OCI-LY3 (cell line): ENCODE results near the gene EVI5L.

Experiments
- H2AFZ ChIP-seq: fragments of 200-600, 300-600 bp; shearing (Covaris generic); 2 replicates; pipeline ENCODE4 v1.6.0; 2014; ENCODE audit warnings: antibody characterized with exemption, low read depth, low read length
- H3K27ac ChIP-seq: fragments of 200-600, 300-600 bp; sonication (generic); 2 replicates; pipeline ENCODE4 v1.5.1; 2014; ENCODE audit warnings: mild to moderate bottlenecking, low read length, moderate library complexity, mixed read lengths
- H3K27me3 ChIP-seq: fragments of 200-600, 300-600 bp; sonication (generic); 2 replicates; pipeline ENCODE4 v1.6.1; 2014; ENCODE audit warnings: low read depth, low read length, mixed read lengths
- H3K36me3 ChIP-seq: fragments of 200-600, 300-600 bp; sonication (generic); replicated peaks from 2 replicates; pipeline ENCODE3; 2014; ENCODE audit warnings: low read depth, low read length, mixed read lengths
- H3K4me1 ChIP-seq: fragments of 300-600, 200-600 bp; sonication (generic); 2 replicates; pipeline ENCODE4 v1.6.1; 2014; ENCODE audit warnings: low read length, mixed read lengths
- H3K4me2 ChIP-seq: fragments of 200-600, 300-600 bp; sonication (generic); 2 replicates; pipeline ENCODE4 v1.6.1; 2014; ENCODE audit warnings: low read length, mixed read lengths
- H3K4me3 ChIP-seq: fragments of 300-600, 200-600 bp; sonication (generic); 2 replicates; pipeline ENCODE4 v1.5.1; 2014; ENCODE audit warnings: antibody characterized with exemption, mild to moderate bottlenecking, low read length, moderate library complexity
- H3K79me2 ChIP-seq: fragments of 300-600, 200-600 bp; shearing (Covaris generic); 2 replicates; pipeline ENCODE4 v1.6.1; 2014; ENCODE audit warnings: mild to moderate bottlenecking, low read length, mixed read lengths
- H3K9ac ChIP-seq: fragments of 300-600, 200-600 bp; shearing (Covaris generic); 2 replicates; pipeline ENCODE4 v1.6.0; 2014; ENCODE audit warnings: mild to moderate bottlenecking, low read length, moderate library complexity
- H3K9me3 ChIP-seq: fragments of 200-600, 300-600 bp; shearing (Covaris generic); 2 replicates; pipeline ENCODE4 v1.6.1; 2014; ENCODE audit warnings: low read length, mixed read lengths; ENCODE audit not compliant: insufficient read depth
- H4K20me1 ChIP-seq: fragments of 200-600, 300-600 bp; sonication (generic); 2 replicates; pipeline ENCODE4 v1.6.1; 2016; ENCODE audit warnings: low read length, mixed read lengths; ENCODE audit not compliant: insufficient read depth
- EZH2phosphoT487 ChIP-seq: fragments of 200-600 bp; shearing (Covaris generic); IDR thresholded peaks from 2 replicates; pipeline ENCODE4 v1.6.1; 2018; ENCODE audit warnings: antibody characterized with exemption, mixed run types, low read depth
- TF ChIP-seq, protein P1 (sequence below): fragments of 200-600, 300-600 bp; sonication (generic); IDR thresholded peaks from 2 replicates; pipeline ENCODE4 v1.5.1; 2014; ENCODE audit warnings: antibody characterized with exemption, low read length, low read depth

The EVI5L gene

DNA sequence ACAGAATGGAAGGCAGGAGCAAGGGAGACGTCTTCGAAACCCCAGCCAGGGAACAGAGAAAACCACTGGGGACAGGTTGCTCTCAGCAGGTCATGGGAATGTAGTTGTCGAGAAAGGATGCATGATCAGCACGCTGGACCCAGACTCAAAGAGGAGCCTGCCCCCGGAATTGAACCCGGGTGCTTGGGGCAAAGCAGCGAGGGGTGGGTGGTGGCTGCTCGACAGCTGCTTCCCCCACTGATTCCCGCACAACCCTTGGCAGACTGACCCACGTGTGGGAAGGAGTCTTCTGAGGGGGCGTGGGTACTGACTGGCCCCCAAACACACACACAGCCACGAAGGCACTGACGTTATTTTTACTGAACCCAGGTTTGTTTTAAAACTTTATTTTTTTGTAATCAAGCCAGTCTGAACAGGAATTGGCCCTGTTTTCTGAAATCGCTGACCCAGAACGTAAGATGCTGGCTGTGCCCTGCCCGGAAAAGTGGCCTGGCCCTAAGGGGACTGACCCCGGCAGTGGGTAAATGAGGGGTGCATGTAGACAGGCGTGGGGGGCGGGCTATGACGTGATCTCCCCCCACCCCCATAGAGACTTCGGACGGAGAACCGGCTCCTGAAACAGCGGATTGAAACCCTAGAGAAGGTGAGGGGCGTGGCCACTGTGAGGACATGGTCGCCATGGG lies 25.5 kb downstream of the EVI5L start:
- Histone ChIP-seq H3K9ac (no peak overlapping the region), H3K36me3 (no peaks in the 10 kb centered on the region), H3K9me3 (no peaks in the 10 kb centered on the region), H4K20me1 (no peaks in the 10 kb centered on the region), H3K27me3 (peaks cover 11% of the 10 kb centered on the region; the same call in 1 of the 2 replicates), H3K79me2 (no peaks in the 10 kb centered on the region), H3K4me1 (peaks cover 5% of the 10 kb centered on the region; the same call in 1 of the 2 replicates), H3K27ac (no peak overlapping the region), H3K4me3 (no peak overlapping the region), H2AFZ (no peak overlapping the region), H3K4me2 (no peak overlapping the region)
- no peak for TF ChIP-seq EZH2phosphoT487
- TF ChIP-seq, protein P1, sequence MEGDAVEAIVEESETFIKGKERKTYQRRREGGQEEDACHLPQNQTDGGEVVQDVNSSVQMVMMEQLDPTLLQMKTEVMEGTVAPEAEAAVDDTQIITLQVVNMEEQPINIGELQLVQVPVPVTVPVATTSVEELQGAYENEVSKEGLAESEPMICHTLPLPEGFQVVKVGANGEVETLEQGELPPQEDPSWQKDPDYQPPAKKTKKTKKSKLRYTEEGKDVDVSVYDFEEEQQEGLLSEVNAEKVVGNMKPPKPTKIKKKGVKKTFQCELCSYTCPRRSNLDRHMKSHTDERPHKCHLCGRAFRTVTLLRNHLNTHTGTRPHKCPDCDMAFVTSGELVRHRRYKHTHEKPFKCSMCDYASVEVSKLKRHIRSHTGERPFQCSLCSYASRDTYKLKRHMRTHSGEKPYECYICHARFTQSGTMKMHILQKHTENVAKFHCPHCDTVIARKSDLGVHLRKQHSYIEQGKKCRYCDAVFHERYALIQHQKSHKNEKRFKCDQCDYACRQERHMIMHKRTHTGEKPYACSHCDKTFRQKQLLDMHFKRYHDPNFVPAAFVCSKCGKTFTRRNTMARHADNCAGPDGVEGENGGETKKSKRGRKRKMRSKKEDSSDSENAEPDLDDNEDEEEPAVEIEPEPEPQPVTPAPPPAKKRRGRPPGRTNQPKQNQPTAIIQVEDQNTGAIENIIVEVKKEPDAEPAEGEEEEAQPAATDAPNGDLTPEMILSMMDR = no peak

DNA sequence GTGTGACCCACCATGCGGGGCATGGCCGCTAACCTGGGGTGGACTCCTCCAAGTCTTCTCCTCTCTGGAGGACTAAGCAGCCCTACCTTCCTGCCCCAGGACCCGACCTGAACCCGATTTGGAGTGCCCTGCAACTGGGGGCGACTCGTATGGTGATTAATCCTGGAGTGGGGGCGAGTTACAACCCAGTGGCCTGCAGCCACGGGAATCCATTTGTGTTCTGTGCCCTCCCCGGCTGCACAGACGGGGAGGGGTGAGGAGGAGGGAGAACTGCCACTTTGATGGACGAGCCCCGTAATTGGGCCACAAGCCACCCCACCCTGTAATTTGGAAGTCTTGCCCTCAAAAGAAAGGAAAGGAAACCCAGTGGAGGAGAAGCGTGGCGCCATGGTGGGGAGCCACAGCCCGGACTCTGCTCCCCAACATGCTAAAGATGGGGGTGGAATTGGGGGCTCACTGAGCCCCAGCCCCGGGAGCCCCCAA lies 26.1 kb downstream of the EVI5L start:
- Histone ChIP-seq H3K27me3 (peaks cover 11% of the 10 kb centered on the region; the same call in 1 of the 2 replicates), H3K4me1 (peaks cover 5% of the 10 kb centered on the region; the same call in 1 of the 2 replicates), H3K4me2 (no peak overlapping the region), H3K4me3 (no peak overlapping the region), H4K20me1 (no peaks in the 10 kb centered on the region), H3K9ac (no peak overlapping the region), H3K79me2 (no peaks in the 10 kb centered on the region), H3K9me3 (no peaks in the 10 kb centered on the region), H3K36me3 (no peaks in the 10 kb centered on the region), H3K27ac (no peak overlapping the region), H2AFZ (no peak overlapping the region)
- TF ChIP-seq, protein P1 = no peak
- no peak for TF ChIP-seq EZH2phosphoT487

DNA sequence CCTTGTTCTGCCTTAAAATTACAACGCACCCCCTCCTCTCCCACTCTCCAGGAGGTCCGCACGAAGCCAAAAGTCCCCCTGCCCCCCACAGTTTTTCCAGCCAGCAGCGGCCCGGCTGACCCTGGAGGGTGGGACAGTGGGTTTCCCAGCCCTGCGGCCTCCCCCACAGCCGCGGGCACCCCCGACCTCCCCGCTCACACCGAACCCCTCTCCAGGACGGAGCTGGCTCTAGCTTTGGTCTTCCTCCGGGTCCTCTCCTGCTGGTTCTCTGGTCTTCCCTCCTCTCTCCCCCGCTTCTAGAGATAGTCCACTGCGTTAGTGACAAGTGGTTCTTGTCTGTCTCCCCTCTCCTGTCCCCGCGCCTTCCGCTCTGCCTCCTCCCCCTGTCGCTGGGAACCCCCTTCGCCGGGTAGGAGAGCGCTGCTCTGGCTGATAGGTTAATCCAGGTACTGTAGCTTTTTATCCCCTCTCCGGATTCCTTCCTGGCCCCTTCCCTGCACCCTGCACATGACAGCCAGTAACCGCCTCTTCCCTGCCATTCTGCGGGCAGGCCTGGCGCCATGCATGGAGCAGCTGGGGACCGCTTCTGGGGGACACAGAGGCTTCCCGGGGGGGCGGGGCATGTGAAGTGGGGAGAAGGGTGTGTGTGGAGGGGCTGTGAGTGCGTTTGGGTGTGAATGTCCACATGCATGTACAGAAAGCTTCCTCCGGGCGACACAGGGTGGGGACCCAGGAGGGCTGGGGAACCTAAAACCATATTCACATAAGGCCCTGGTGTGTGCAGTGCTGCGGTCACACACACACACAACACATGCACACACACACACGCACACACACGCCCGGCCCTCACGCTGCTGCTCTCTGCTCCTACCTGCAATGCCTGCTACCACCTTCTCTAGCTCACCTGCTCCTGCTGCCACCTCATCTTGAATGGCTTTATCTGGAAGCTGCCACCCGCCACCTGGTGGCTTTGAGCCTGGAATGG lies 27.0 kb downstream of the EVI5L start:
- Histone ChIP-seq H3K79me2 (no peaks in the 10 kb centered on the region), H3K4me1 (peaks cover 5% of the 10 kb centered on the region; the same call in 1 of the 2 replicates), H3K9ac (no peak overlapping the region), H3K27me3 (peaks cover 11% of the 10 kb centered on the region; the same call in 1 of the 2 replicates), H3K4me2 (no peak overlapping the region), H4K20me1 (no peaks in the 10 kb centered on the region), H3K27ac (no peak overlapping the region), H3K36me3 (no peaks in the 10 kb centered on the region), H3K9me3 (no peaks in the 10 kb centered on the region), H3K4me3 (no peak overlapping the region), H2AFZ (no peak overlapping the region)
- TF ChIP-seq, protein P1 = no peak
- no peak for TF ChIP-seq EZH2phosphoT487
